Loucy (cell line): ENCODE results near the gene PRKCE.

ENCODE experiments used
- EZH2phosphoT487 ChIP-seq: fragments of 200-600 bp; IDR thresholded peaks from 2 replicates; pipeline ENCODE4 v1.6.1; 2018; ENCODE audit warnings: antibody characterized with exemption, mild to moderate bottlenecking, moderate library complexity, borderline replicate concordance
- TF ChIP-seq, protein P1 (sequence below): fragments of 200-600 bp; sonication (generic); conservative IDR thresholded peaks from 2 replicates; pipeline ENCODE4 v1.5.1; 2014; ENCODE audit warnings: mild to moderate bottlenecking, antibody characterized with exemption, low read length

DNA sequence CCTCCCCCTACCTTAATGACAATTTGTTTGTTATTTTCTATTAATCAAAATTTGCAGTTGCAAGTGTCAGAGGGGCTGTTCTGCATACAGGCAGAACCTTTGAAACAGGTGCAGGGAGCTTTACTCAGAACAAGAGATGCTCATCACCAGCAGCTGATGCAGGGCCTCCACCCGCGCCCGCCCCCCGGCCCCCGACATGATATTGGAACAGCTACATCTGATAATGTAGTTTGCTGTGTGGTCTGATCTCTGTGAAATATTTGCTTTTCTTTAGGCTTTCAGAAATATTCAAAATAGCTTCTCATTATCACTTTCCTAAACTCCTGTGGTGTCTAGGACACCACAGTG, 130.0 kb downstream of the PRKCE start:
- TF ChIP-seq, protein P1, sequence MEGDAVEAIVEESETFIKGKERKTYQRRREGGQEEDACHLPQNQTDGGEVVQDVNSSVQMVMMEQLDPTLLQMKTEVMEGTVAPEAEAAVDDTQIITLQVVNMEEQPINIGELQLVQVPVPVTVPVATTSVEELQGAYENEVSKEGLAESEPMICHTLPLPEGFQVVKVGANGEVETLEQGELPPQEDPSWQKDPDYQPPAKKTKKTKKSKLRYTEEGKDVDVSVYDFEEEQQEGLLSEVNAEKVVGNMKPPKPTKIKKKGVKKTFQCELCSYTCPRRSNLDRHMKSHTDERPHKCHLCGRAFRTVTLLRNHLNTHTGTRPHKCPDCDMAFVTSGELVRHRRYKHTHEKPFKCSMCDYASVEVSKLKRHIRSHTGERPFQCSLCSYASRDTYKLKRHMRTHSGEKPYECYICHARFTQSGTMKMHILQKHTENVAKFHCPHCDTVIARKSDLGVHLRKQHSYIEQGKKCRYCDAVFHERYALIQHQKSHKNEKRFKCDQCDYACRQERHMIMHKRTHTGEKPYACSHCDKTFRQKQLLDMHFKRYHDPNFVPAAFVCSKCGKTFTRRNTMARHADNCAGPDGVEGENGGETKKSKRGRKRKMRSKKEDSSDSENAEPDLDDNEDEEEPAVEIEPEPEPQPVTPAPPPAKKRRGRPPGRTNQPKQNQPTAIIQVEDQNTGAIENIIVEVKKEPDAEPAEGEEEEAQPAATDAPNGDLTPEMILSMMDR: no peak
- no peak for TF ChIP-seq EZH2phosphoT487
